Measurements from ENCODE around the gene RSPH3. TPM values are rescaled to one million over a fixed set of nuclear protein-coding genes. Genes with fewer than 3 reads are reported as not detected.

RSPH3 gene
- total RNA-seq, 1 donor from 2014 or later, result 25.2 TPM

GRCh38 chr6:158933079-158933595, 66.9 kb downstream of the RSPH3 start:
- DNase-seq (ENCODE audit: low spot score), result no peak

- no peak for DNase-seq (ENCODE audit: low spot score)
Measured at GRCh38 chr6:158928068-158928467, 71.9 kb downstream of the RSPH3 start.

- DNase-seq (ENCODE audit: low spot score), result no peak
Measured at GRCh38 chr6:158926414-158926813, 73.6 kb downstream of the RSPH3 start.

- DNase-seq (ENCODE audit: low spot score), result no peak
Measured at GRCh38 chr6:158924499-158925455, 75.2 kb downstream of the RSPH3 start.

- DNase-seq (ENCODE audit: low spot score), result no peak
Measured at GRCh38 chr6:158923805-158924498, 76.0 kb downstream of the RSPH3 start.

Other genes with a start within 250 kb of the RSPH3 start
- gene EZR, start 180.8 kb downstream of the RSPH3 start, total RNA-seq, result 297 TPM
- 8.1 TPM for gene TAGAP, start 44.8 kb upstream of the RSPH3 start, total RNA-seq
- 2.3 TPM for gene FNDC1, start 169.2 kb upstream of the RSPH3 start, total RNA-seq

All from mucosa of gallbladder (tissue), 1 donor.